ENCODE measurements around the gene TRIM31.

The TRIM31 gene

DNA sequence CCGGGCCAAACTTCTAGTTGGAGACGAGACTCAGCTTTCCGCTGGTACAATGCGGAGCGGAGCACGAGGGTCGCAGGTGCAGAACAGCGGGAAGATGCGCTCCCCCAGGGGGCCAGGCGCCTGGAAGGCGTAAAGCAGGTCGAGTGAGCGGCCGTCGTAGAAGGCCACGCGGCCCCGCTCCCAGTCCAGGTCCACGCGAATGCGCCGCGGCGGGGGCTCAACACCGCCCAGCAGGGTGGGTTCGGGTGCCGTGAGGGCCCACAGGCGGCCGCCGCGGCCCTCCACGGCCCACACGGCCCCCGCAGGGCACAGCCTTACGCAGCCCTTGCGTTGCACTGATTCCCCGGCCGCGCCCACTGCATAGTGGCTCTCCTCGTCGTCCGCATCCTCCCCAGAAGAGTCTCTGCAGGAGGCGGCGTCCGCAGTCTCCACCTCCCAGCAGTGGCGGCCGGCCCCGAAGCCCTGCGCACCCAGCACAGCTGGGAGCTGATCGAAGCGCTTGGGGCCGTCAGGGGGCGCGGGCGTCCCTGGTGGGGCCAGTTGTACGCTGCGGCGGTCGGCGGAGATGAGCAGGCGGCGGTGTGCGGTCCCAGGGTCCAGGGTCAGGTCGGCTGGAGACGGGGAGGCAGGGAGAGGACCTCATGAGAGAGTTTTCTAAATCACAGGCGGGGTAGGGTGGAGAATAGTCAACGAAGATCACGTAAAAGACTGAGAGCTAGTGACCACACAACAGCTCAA, 41.6 kb downstream of the TRIM31 start:
- Histone ChIP-seq H3K27me3 (ENCODE audit: control insufficient read depth in 3 of 3, insufficient read depth in 3 of 3, low read depth in 1 of 3, low read length in 3 of 3) (peaks cover 17 to 58% (median 42%) of the 10 kb centered on the region in 3 experiments), H3K27ac (replicated peaks; ENCODE audit: low read length) (no peak overlapping the region), H3K4me1 (ENCODE audit: control insufficient read depth in 2 of 2, insufficient read depth in 1 of 2, low read depth in 1 of 2, low read length in 2 of 2) (peaks cover 11 to 19% of the 10 kb centered on the region in 2 donors), H2BK12ac (ENCODE audit: low read length) (no peak overlapping the region), H3K4me3 (ENCODE audit: low read length in 2 of 2) (no peak overlapping the region), H3K14ac (ENCODE audit: low read length) (no peak overlapping the region), H2AFZ (ENCODE audit: low read length) (no peak overlapping the region), H3K36me3 (replicated peaks in 1 of 2; ENCODE audit: control insufficient read depth in 2 of 2, insufficient read depth in 2 of 2, low read length in 2 of 2) (peaks cover 2 to 19% of the 10 kb centered on the region in 2 donors), H4K91ac (ENCODE audit: low read depth, low read length, poor library complexity) (no peak overlapping the region), H3K9ac (ENCODE audit: low read depth, low read length, poor library complexity) (peak overlapping the region; percentile 74), H3K23ac (ENCODE audit: low read depth, low read length, poor library complexity) (no peak overlapping the region), H2BK120ac (ENCODE audit: low read depth, low read length) (no peak overlapping the region), H3K4ac (ENCODE audit: low read length) (no peak overlapping the region), H3K18ac (ENCODE audit: low read length) (no peak overlapping the region), H2BK15ac (ENCODE audit: low read length) (no peak overlapping the region), H4K8ac (ENCODE audit: low read depth, low read length) (no peak overlapping the region), H2AK5ac (ENCODE audit: low read depth, low read length) (no peak overlapping the region), H2BK5ac (ENCODE audit: low read length) (no peak overlapping the region), H3K79me1 (ENCODE audit: low read depth, low read length) (no peaks in the 10 kb centered on the region), H3K4me2 (ENCODE audit: insufficient read depth, low read length, poor library complexity, severe bottlenecking) (peak overlapping the region; percentile 40), H3K9me3 (replicated peaks in 1 of 2; ENCODE audit: control insufficient read depth in 2 of 2, insufficient read depth in 1 of 2, low read depth in 1 of 2, low read length in 2 of 2) (no peaks in the 10 kb centered on the region)
- DNase-seq (ENCODE audit: low spot score), result no peak
- WGBS, 2 donors (ENCODE audit: extremely low coverage in 2 of 2, insufficient read length in 2 of 2, insufficient replicate concordance in 1 of 2), result no CpG with 5 or more reads among the region's 68 CpGs

DNA sequence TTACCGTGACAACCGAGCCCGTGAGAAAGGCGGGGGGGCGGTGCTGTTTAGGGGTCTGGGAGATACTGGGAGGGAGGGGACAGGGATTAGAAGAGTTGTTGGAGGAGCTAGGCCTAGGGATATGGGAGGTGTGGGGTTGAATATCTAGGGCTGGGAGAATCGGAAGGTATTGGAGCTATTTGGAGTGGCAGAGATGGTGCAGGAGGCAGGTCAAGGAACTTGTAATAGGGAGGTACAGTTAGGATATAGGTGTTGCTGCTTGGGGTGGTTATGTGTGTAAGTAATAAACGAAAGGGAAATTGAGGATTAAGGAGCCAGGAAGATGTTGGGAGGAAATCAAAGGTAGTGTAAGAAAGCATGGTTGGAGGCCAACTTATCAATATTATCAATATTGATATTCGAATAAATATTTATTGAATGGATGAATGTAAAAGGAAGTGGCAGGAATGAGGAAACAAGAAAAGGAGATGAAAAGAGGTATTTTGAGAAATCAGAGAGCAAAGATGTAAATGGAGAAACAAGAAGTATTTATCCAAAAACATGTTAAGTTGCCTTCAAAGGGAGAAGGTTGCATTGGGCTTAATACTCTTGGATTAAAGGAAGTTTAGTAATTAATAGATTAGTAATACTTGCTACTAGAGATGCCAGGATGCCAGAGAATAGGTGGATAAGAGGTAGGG, 45.3 kb downstream of the TRIM31 start:
- H2AK5ac ChIP-seq (ENCODE audit: low read depth, low read length), result no peak overlapping the region
- peak overlapping the region; percentile 97 for H3K27ac ChIP-seq (replicated peaks; ENCODE audit: low read length)
- H3K4me3 ChIP-seq (ENCODE audit: low read length in 2 of 2), result peak overlapping the region; percentile 76 to 93

DNA sequence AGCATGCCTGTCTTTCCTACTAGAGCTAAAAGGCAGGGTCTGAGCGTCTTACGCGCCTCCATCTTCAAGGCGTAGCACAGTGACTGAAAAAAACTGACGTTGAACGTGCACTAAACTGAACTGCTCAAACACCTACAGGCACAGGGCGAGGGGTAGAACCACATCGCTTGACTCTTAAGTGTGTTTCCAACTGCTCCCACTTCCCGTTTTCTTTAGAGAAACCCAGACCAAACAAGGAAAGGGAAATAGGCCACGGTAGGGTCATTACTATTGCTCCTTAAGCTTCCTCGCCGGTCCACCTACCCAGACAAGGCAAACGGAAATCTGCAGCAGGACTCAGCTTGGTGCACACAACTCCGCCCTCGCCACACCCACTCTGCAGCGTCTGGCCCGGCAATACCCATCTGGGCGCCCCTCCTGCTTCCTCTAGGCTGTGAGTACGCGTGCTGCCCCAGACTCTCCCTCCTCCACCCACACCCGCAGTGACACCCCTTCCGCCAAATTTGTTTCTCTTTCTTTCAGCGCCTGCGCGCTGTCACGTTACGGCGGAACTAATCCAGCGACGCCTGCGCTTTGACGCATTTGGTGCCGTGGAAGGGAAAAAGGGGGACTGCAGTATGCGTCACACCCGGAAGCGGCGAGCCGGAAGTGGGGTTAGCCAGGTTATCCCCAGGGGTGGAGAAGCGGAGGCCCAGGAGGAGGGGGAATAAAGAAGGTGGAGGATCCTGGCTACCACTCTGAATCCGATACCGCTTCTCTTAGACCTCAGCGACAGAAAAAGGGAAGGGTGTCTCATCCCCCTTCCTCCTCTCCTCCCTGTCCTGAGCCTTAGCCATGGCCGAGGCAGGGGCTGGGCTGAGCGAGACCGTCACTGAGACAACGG, 46.1 kb downstream of the TRIM31 start, which contains the start of gene PPP1R11:
Gene PPP1R11, plus strand, starts transcription at position 622 of the 883 bp plus-strand sequence. Its CDS starts 213 bp downstream, at position 835.
- Histone ChIP-seq H3K4ac (ENCODE audit: low read length) (no peak within 1 kb of the TSS), H3K4me1 (ENCODE audit: control insufficient read depth in 2 of 2, insufficient read depth in 1 of 2, low read depth in 1 of 2, low read length in 2 of 2) (peaks cover 8 to 11% of the 10 kb centered on the region in 2 donors), H2AFZ (ENCODE audit: low read length) (peak within 1 kb of the TSS; percentile 95), H3K27me3 (ENCODE audit: control insufficient read depth in 3 of 3, insufficient read depth in 3 of 3, low read depth in 1 of 3, low read length in 3 of 3) (peaks cover 0 to 13% (median 3%) of the 10 kb centered on the region in 3 experiments), H3K14ac (ENCODE audit: low read length) (no peak within 1 kb of the TSS), H4K91ac (ENCODE audit: low read depth, low read length, poor library complexity) (no peak within 1 kb of the TSS), H3K79me1 (ENCODE audit: low read depth, low read length) (no peaks in the 10 kb centered on the region), H2BK12ac (ENCODE audit: low read length) (no peak within 1 kb of the TSS), H3K27ac (replicated peaks; ENCODE audit: low read length) (peak within 1 kb of the TSS; percentile 97), H3K18ac (ENCODE audit: low read length) (peak within 1 kb of the TSS; percentile 98), H2BK120ac (ENCODE audit: low read depth, low read length) (no peak within 1 kb of the TSS), H2BK5ac (ENCODE audit: low read length) (peak within 1 kb of the TSS; percentile 72), H3K4me2 (ENCODE audit: insufficient read depth, low read length, poor library complexity, severe bottlenecking) (peak within 1 kb of the TSS; percentile 70), H3K36me3 (replicated peaks in 1 of 2; ENCODE audit: control insufficient read depth in 2 of 2, insufficient read depth in 2 of 2, low read length in 2 of 2) (peaks cover 2 to 43% of the 10 kb centered on the region in 2 donors), H2BK15ac (ENCODE audit: low read length) (no peak within 1 kb of the TSS), H2AK5ac (ENCODE audit: low read depth, low read length) (no peak within 1 kb of the TSS), H3K23ac (ENCODE audit: low read depth, low read length, poor library complexity) (peak within 1 kb of the TSS; percentile 78), H3K9me3 (replicated peaks in 1 of 2; ENCODE audit: control insufficient read depth in 2 of 2, insufficient read depth in 1 of 2, low read depth in 1 of 2, low read length in 2 of 2) (peaks cover 0 to 4% of the 10 kb centered on the region in 2 donors), H3K4me3 (ENCODE audit: low read length in 2 of 2) (peak within 1 kb of the TSS; percentile 76 to 93), H3K9ac (ENCODE audit: low read depth, low read length, poor library complexity) (peak within 1 kb of the TSS; percentile 53), H4K8ac (ENCODE audit: low read depth, low read length) (no peak within 1 kb of the TSS)
- DNase-seq (ENCODE audit: low spot score), result peak; percentile 99
- WGBS, 2 donors (ENCODE audit: extremely low coverage in 2 of 2, insufficient read length in 2 of 2, insufficient replicate concordance in 1 of 2), result no CpG with 5 or more reads among the region's 46 CpGs

More for the DNA sequence above, 45.3 kb downstream of the TRIM31 start:
- H2BK12ac ChIP-seq (ENCODE audit: low read length), result no peak overlapping the region
- WGBS, 2 donors (ENCODE audit: extremely low coverage in 2 of 2, insufficient read length in 2 of 2, insufficient replicate concordance in 1 of 2), result 100% methylated on average over 2 of the region's 8 CpGs
- H3K27me3 ChIP-seq (ENCODE audit: control insufficient read depth in 3 of 3, insufficient read depth in 3 of 3, low read depth in 1 of 3, low read length in 3 of 3), result peaks cover 6 to 21% (median 8%) of the 10 kb centered on the region in 3 experiments
- H3K4me2 ChIP-seq (ENCODE audit: insufficient read depth, low read length, poor library complexity, severe bottlenecking), result peak overlapping the region; percentile 58
- peak overlapping the region; percentile 98 for H3K18ac ChIP-seq (ENCODE audit: low read length)
- H3K9ac ChIP-seq (ENCODE audit: low read depth, low read length, poor library complexity), result no peak overlapping the region
- H3K36me3 ChIP-seq (replicated peaks in 1 of 2; ENCODE audit: control insufficient read depth in 2 of 2, insufficient read depth in 2 of 2, low read length in 2 of 2), result peaks cover 2 to 43% of the 10 kb centered on the region in 2 donors
- no peak overlapping the region for H2BK15ac ChIP-seq (ENCODE audit: low read length)
- H4K91ac ChIP-seq (ENCODE audit: low read depth, low read length, poor library complexity), result no peak overlapping the region
- no peak overlapping the region for H4K8ac ChIP-seq (ENCODE audit: low read depth, low read length)
- H3K23ac ChIP-seq (ENCODE audit: low read depth, low read length, poor library complexity), result peak overlapping the region; percentile 49
- H2AFZ ChIP-seq (ENCODE audit: low read length), result peak overlapping the region; percentile 95
- H3K4me1 ChIP-seq (ENCODE audit: control insufficient read depth in 2 of 2, insufficient read depth in 1 of 2, low read depth in 1 of 2, low read length in 2 of 2), result peaks cover 5 to 8% of the 10 kb centered on the region in 2 donors
- H3K4ac ChIP-seq (ENCODE audit: low read length), result no peak overlapping the region
- H2BK120ac ChIP-seq (ENCODE audit: low read depth, low read length), result no peak overlapping the region
- H3K14ac ChIP-seq (ENCODE audit: low read length), result no peak overlapping the region
- peak overlapping the region; percentile 72 for H2BK5ac ChIP-seq (ENCODE audit: low read length)
- H3K79me1 ChIP-seq (ENCODE audit: low read depth, low read length), result no peaks in the 10 kb centered on the region
- peaks cover 0 to 4% of the 10 kb centered on the region in 2 donors for H3K9me3 ChIP-seq (replicated peaks in 1 of 2; ENCODE audit: control insufficient read depth in 2 of 2, insufficient read depth in 1 of 2, low read depth in 1 of 2, low read length in 2 of 2)
- DNase-seq (ENCODE audit: low spot score), result no peak
